WI38 (cell line): Measurements from ENCODE around the gene GRAMD2B.

Source experiments
- H3K4me3 ChIP-seq: 2 replicates; pipeline ENCODE4 v1.5.1; 2011; ENCODE audit warnings: low read depth, mild to moderate bottlenecking, control low read depth, low read length
- CTCF ChIP-seq: IDR thresholded peaks from 2 replicates; pipeline ENCODE4 v1.5.1; 2012; ENCODE audit warnings: low read depth, mild to moderate bottlenecking, control low read depth, low read length

GRAMD2B gene

GRCh38 chr5:126525630-126526245, 102.5 kb downstream of the GRAMD2B start:
- no peak for TF ChIP-seq CTCF

GRCh38 chr5:126526493-126526892, 103.3 kb downstream of the GRAMD2B start:
- H3K4me3 ChIP-seq: no peak overlapping the region
- TF ChIP-seq CTCF: no peak

More at GRCh38 chr5:126525630-126526245, 102.5 kb downstream of the GRAMD2B start:
- H3K4me3 ChIP-seq: no peak overlapping the region

GRCh38 chr5:126527158-126527557, 103.9 kb downstream of the GRAMD2B start:
- no peak for TF ChIP-seq CTCF
- H3K4me3 ChIP-seq: no peak overlapping the region

GRCh38 chr5:126527892-126528291, 104.7 kb downstream of the GRAMD2B start:
- no peak overlapping the region for H3K4me3 ChIP-seq
- no peak for TF ChIP-seq CTCF

- no peak overlapping the region for H3K4me3 ChIP-seq
- no peak for TF ChIP-seq CTCF
Measured at GRCh38 chr5:126531543-126532120, 108.4 kb downstream of the GRAMD2B start.

GRCh38 chr5:126534553-126534952, 111.3 kb downstream of the GRAMD2B start:
- H3K4me3 ChIP-seq: no peak overlapping the region

More at GRCh38 chr5:126534553-126534952, 111.3 kb downstream of the GRAMD2B start:
- no peak for TF ChIP-seq CTCF
